HT-29 (cell line): Measurements from ENCODE around the gene RTN3. TPM values are rescaled to one million over a fixed set of nuclear protein-coding genes. Genes with fewer than 3 reads are reported as not detected.

ENCODE experiments used
- DNase-seq: peaks from one replicate; pipeline ENCODE4 v3.0.0-alpha.2; 2015; ENCODE audit warnings: low spot score
- total RNA-seq: library from RNA; depleted of rRNA; stranded (reverse); fragments of >200 nt; shearing (Covaris generic); gene quantifications from 2 replicates; pipeline ENCODE4 v1.2.3, GENCODE V29; 2014

The RTN3 gene
- total RNA-seq, 1 experiment from 2014 or later, result 89.2 TPM

GRCh38 chr11:63737718-63738117, 56.4 kb downstream of the RTN3 start:
- DNase-seq, result no peak

GRCh38 chr11:63738720-63739360, 57.5 kb downstream of the RTN3 start:
- DNase-seq, result peak; percentile 92

DNA sequence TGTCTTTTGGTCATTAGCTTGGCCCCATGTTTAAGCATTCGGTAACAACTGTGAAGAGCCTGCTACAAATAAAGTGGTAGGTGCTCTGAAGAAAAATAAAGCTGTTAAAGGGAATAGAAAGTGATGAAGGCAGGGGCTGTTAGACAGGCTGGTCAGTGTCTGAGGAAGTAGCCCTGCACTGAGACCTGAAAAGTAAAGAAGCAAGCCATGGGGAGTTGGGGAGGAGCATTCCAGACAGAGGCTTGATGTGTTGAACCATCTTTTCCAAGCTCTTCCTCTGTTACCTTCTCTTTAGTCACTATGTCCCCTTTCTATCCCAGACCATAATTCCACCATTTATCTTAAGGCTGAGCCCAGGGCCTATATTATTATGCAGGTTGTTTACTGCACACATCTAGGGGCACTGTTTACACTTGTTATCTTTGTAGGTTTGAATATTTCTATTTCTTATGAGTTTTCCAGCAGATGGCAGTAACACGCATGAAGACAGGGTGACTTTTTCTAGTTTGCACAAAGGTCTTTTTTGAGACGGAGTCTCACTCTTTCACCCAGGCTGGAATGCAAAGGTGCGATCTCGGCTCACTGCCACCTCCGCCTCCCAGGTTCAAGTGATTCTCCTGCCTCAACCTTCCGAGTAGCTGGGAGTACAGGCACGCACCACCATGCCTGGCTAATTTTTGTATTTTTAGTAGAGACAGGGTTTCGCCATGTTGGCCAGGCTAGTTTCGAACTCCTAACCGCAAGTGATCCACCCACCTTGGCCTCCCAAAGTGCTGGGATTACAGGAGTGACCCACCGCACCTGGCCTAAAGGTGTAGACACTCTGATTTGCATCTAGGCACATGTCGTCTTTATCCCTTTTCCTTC, 64.2 kb downstream of the RTN3 start:
- DNase-seq, result peak; percentile 58

DNA sequence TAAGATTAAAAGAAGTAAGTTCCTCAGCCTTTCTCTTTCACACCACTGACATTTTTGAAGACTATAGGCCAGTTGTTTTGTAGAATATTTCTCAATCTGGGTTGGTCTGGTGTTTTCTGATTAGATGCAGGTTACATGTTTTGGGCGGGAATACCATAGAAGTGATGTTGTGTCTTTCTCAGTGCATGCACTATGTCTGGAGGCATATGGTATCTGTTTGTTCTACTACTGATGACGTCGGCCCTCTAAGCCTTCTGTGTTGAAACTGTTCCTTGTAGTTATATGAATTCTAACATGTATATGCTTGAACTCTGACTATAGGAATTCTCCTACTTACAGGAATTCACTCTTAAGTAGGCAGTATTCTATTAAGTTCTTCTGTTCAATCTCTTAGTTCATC, 65.7 kb downstream of the RTN3 start:
- no peak for DNase-seq

DNA sequence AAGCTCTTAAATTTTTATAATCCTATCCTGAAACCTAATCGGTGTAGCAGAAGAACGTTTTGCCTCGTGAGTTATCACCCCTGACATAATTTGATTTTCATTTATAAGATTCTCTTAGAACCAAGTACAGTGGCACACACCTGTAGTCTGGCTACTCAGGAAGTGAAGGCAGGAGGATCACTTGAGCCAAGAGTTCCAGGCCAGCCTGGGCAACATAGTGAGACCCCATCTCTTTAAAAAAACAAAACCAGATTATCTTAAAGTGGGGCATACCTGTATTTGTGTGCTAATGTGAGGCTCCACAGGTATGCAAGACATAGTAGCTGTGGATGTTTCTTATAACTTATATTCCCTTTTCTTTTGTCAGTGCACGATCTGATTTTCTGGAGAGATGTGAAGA, 68.3 kb downstream of the RTN3 start:
- DNase-seq, result no peak

GRCh38 chr11:63756919-63757761, 75.8 kb downstream of the RTN3 start:
- no peak for DNase-seq

GRCh38 chr11:63760487-63761079, 79.3 kb downstream of the RTN3 start:
- no peak for DNase-seq

GRCh38 chr11:63761188-63761587, 79.9 kb downstream of the RTN3 start:
- DNase-seq, result no peak

- peak; percentile 46 for DNase-seq
Measured at GRCh38 chr11:63761931-63762653, 80.8 kb downstream of the RTN3 start.

GRCh38 chr11:63762654-63763495, 81.6 kb downstream of the RTN3 start:
- peak; percentile 80 for DNase-seq

GRCh38 chr11:63763496-63764339, 82.4 kb downstream of the RTN3 start:
- peak; percentile 76 for DNase-seq

DNA sequence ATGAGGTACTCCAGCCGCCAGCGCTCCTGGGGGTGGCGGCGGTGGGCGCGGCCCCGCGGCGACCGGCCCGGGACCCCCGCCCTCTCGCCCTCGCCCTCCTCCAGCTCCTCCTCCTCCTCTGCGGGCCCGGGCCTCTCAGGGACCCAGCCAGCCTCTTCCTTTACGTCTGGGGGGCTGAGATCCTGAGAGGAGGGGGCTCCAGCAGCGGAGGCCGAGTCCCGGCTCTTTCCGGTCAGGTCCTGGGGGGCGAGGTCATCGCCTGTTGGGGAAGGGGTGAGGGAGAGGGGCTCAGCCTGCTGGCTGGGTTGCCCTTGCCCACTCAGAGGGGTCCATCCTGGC, 83.0 kb downstream of the RTN3 start:
- DNase-seq, result no peak

- peak; percentile 88 for DNase-seq
Measured at GRCh38 chr11:63764679-63765647, 83.7 kb downstream of the RTN3 start.

DNA sequence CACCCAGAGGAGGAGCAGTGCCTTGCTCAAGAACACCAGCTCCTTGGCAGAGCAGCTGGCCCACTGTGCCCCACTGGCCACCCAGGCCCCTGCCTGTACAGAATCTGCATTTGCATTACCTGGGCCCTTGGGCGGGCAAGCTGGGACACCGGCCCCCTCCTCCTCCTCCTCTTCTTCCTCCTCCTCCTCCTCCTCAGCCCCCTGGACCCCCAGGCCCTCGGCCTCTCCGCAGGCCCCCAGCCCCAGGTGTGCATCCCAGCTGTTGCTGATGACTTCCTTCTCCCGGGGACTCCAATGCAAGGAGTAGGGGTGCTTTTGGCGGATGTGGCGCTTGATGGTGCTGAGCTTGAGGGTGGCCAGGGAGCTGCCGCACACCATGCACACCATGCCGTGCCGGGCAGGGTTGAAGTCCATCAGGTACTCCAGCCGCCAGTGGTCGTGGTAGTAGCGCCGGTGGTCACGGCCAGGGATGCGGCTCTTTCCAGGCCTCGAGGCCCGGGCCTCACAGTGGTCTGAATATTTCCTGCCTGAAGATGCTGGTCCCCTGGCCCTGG, 84.5 kb downstream of the RTN3 start:
- DNase-seq, result no peak

DNA sequence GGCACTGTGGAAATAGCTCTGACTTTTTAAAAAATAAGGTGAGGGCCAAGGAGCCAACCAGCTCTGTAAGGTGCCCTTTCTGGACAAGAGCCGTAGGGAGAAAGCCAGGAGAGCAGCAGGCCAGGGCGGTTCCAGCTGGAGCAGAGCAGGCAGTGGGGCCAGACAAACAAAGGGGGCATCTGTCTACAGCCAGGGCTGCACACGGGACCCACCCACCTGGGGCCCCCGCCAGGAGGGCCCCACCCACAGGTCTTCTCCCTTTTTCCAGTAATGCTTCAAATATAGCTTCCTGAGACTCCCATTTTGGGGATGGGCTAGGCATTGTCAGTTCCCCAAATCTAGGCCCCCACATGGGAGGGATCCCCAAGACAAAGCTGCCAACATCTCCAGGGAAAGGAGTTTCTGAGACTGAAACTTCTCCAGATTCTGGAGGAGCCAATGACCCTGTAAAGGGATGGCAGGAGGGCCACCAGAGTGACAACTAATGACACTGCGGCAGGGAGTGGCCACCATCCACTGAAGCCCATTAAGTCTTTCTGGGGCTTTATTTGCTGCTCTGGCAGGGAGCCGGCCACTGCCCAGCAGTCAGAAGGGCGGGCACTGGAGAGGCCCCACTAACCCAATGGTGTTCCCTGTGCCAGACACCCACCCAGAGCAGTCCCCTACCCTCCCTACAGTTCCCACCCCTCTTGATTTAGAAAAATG, 85.4 kb downstream of the RTN3 start:
- DNase-seq, result no peak

DNA sequence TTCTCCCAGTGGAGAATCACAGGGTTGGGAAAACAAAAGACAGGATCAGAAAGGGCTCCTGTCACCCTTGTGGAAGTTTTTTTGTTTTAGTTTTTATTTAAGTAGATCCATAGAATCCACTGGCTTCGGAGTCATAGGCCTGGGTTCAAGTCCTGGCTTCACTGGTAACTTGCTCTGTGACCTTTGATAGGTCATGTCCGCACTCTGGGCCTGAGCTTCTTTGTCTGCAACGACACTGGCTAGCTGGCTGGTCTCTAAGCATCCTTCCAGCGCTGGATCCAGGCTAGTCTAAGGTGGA, 85.9 kb downstream of the RTN3 start:
- DNase-seq, result peak; percentile 75

DNA sequence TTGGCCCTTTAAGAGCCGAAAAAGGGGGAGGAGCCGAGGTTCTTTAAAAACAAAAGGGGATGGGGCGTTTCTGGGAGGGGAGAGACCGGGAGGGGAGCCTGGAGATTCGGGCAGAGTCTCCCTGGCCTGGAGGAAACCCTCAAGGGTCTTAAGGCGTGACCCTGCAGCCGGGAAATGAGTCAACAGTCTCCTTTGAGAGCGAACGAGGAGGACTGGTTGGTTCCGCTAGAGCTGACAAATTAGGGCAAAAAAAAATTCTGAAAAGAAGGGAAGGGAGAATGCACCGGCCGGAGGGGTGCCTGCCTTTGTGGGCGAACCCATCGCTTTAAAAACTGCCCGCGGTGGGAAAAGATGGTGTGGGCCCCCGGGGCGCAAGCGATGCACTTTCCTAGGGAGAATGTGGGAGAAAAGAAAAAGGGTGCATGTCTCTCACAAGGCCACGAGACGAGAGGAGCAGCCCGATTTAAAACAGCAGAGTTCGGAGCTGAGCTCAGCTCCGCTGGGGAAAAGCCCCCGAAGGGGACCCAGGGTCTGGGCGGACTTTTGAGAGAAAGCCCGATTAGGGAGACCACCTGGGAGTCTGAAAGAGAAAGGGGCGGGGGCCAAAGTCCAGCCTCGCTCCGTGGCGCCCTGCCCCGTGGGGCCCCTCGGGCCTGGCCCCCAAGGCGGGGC, 86.4 kb downstream of the RTN3 start:
- no peak for DNase-seq
